ENCODE data around the gene MKKS. TPM values are rescaled to one million over a fixed set of nuclear protein-coding genes. Genes with fewer than 3 reads are reported as not detected.

Gene MKKS
- total and polyA plus RNA-seq, 10 of the 15 experiments (the other 5 are each of a cell fraction or from before 2014, with no cell fraction given) = 4.3 to 17.9 (median 7.7) TPM

DNA sequence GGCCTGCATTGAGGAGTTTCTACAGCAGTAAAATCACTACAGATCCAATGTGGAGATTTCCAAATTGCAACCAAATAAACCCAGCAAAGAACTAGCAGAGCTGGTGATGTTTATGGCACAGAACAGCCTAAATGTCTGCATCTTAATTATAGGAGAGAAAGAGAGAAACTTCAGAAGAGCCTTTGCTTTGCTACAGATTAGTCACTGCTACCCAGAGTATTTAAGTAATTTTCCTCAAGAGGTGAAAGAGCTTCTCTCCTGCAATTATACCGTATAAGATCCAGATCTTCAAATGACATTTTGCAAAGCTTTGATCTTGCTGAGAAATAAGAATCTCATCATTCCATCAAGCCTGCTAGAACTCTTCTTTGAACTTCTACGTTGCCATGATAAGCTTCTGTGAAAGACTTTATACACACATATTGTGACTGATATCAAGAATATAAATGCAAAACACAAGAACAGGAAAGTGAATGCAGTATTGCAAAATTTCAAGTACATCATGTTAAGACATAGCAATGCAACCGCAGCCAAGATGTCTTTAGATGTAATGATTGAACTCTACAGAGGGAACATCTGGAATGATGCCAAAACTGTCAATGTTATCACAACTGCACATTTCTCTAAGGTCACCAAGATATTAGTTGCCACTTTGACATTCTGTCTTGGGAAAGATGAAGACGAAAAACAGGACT is 48.0 kb downstream of the MKKS start:
- POLR2A ChIA-PET = interaction anchor here (0.9 kb wide), 1 partner anchor 10 kb away, joined by 4 read pairs; no protein-coding TSS in a partner anchor
- Histone ChIP-seq H3K4me3 (no peak overlapping the region), H3K27me3 (replicated peaks in 1 of 2; ENCODE audit: control insufficient read depth in 2 of 2, insufficient read depth in 2 of 2, low read length in 1 of 2) (no peaks in the 10 kb centered on the region), H3K27ac (ENCODE audit: control insufficient read depth, insufficient read depth) (no peak overlapping the region), H3K79me2 (ENCODE audit: control insufficient read depth, insufficient read depth, low read length) (no peaks in the 10 kb centered on the region), H3K9me3 (replicated peaks; ENCODE audit: control insufficient read depth, insufficient read depth, low read length) (no peaks in the 10 kb centered on the region), H3K9ac (ENCODE audit: control insufficient read depth, insufficient read depth, low read length) (no peak overlapping the region), H2AFZ (ENCODE audit: control insufficient read depth, low read depth, low read length) (no peak overlapping the region), H3K4me1 (ENCODE audit: control insufficient read depth, insufficient read depth, low read length) (no peaks in the 10 kb centered on the region), H3K36me3 (ENCODE audit: control insufficient read depth in 2 of 2, insufficient read depth in 2 of 2, low read length in 1 of 2) (no peaks in the 10 kb centered on the region), H4K20me1 (ENCODE audit: control insufficient read depth, insufficient read depth) (no peaks in the 10 kb centered on the region), H3K4me2 (ENCODE audit: control insufficient read depth, insufficient read depth) (no peak overlapping the region)
- FAIRE-seq = no peak
- SMC1A ChIA-PET (ENCODE audit: uncharacterized antibody, unreplicated experiment) = interaction anchor here (0.6 to 2.2 kb wide), 12 partner anchors 16 to 167 kb away, joined by 3 to 15 read pairs (median 4); no protein-coding TSS in a partner anchor
- RAD21 ChIA-PET (ENCODE audit: unreplicated experiment) = no interaction called here
- intact Hi-C loops (cut with micrococcal nuclease; ENCODE audit: unreplicated experiment) (no loop called here), in situ Hi-C loops (cut with MboI) (no loop called here)
- no peak for ATAC-seq
- BruUV-seq (replicated peaks) = no TSS peak
- WGBS (ENCODE audit: insufficient coverage, insufficient replicate concordance, low lambda C conversion rate, missing lambda C conversion rate) = 26% methylated on average over 4 of the region's 4 CpGs
- CTCF ChIA-PET = interaction anchor here (0.9 to 9.4 kb wide), 5 partner anchors 50 to 407 kb away, joined by 3 to 187 read pairs (median 4); no protein-coding TSS in a partner anchor
- no peak for DNase-seq (ENCODE audit: low read depth, low spot score)
- no peak for TF ChIP-seq MLLT1 (IDR thresholded peaks at IDR 0.05)
- TF ChIP-seq, protein P1, sequence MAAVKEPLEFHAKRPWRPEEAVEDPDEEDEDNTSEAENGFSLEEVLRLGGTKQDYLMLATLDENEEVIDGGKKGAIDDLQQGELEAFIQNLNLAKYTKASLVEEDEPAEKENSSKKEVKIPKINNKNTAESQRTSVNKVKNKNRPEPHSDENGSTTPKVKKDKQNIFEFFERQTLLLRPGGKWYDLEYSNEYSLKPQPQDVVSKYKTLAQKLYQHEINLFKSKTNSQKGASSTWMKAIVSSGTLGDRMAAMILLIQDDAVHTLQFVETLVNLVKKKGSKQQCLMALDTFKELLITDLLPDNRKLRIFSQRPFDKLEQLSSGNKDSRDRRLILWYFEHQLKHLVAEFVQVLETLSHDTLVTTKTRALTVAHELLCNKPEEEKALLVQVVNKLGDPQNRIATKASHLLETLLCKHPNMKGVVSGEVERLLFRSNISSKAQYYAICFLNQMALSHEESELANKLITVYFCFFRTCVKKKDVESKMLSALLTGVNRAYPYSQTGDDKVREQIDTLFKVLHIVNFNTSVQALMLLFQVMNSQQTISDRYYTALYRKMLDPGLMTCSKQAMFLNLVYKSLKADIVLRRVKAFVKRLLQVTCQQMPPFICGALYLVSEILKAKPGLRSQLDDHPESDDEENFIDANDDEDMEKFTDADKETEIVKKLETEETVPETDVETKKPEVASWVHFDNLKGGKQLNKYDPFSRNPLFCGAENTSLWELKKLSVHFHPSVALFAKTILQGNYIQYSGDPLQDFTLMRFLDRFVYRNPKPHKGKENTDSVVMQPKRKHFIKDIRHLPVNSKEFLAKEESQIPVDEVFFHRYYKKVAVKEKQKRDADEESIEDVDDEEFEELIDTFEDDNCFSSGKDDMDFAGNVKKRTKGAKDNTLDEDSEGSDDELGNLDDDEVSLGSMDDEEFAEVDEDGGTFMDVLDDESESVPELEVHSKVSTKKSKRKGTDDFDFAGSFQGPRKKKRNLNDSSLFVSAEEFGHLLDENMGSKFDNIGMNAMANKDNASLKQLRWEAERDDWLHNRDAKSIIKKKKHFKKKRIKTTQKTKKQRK (IDR thresholded peaks at IDR 0.05; ENCODE audit: low read depth, low read length) = no peak
- TF ChIP-seq, protein P2, sequence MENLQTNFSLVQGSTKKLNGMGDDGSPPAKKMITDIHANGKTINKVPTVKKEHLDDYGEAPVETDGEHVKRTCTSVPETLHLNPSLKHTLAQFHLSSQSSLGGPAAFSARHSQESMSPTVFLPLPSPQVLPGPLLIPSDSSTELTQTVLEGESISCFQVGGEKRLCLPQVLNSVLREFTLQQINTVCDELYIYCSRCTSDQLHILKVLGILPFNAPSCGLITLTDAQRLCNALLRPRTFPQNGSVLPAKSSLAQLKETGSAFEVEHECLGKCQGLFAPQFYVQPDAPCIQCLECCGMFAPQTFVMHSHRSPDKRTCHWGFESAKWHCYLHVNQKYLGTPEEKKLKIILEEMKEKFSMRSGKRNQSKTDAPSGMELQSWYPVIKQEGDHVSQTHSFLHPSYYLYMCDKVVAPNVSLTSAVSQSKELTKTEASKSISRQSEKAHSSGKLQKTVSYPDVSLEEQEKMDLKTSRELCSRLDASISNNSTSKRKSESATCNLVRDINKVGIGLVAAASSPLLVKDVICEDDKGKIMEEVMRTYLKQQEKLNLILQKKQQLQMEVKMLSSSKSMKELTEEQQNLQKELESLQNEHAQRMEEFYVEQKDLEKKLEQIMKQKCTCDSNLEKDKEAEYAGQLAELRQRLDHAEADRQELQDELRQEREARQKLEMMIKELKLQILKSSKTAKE (IDR thresholded peaks at IDR 0.05; ENCODE audit: low read depth, poor library complexity, severe bottlenecking) = no peak
- TF ChIP-seq RFX5 (IDR thresholded peaks at IDR 0.05; ENCODE audit: low read depth, low read length) = no peak
- TF ChIP-seq, protein P3, sequence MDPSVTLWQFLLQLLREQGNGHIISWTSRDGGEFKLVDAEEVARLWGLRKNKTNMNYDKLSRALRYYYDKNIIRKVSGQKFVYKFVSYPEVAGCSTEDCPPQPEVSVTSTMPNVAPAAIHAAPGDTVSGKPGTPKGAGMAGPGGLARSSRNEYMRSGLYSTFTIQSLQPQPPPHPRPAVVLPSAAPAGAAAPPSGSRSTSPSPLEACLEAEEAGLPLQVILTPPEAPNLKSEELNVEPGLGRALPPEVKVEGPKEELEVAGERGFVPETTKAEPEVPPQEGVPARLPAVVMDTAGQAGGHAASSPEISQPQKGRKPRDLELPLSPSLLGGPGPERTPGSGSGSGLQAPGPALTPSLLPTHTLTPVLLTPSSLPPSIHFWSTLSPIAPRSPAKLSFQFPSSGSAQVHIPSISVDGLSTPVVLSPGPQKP (IDR thresholded peaks at IDR 0.05; ENCODE audit: low read depth, low read length) = no peak
- no peak for TF ChIP-seq NFIC (IDR thresholded peaks at IDR 0.05; ENCODE audit: low read depth, low read length)
- TF ChIP-seq MYB (IDR thresholded peaks at IDR 0.05; ENCODE audit: borderline replicate concordance, low read depth, low read length) = no peak
- TF ChIP-seq SIX5 (IDR thresholded peaks at IDR 0.05; ENCODE audit: low read depth, low read length, severe bottlenecking) = no peak
- TF ChIP-seq, protein P4, sequence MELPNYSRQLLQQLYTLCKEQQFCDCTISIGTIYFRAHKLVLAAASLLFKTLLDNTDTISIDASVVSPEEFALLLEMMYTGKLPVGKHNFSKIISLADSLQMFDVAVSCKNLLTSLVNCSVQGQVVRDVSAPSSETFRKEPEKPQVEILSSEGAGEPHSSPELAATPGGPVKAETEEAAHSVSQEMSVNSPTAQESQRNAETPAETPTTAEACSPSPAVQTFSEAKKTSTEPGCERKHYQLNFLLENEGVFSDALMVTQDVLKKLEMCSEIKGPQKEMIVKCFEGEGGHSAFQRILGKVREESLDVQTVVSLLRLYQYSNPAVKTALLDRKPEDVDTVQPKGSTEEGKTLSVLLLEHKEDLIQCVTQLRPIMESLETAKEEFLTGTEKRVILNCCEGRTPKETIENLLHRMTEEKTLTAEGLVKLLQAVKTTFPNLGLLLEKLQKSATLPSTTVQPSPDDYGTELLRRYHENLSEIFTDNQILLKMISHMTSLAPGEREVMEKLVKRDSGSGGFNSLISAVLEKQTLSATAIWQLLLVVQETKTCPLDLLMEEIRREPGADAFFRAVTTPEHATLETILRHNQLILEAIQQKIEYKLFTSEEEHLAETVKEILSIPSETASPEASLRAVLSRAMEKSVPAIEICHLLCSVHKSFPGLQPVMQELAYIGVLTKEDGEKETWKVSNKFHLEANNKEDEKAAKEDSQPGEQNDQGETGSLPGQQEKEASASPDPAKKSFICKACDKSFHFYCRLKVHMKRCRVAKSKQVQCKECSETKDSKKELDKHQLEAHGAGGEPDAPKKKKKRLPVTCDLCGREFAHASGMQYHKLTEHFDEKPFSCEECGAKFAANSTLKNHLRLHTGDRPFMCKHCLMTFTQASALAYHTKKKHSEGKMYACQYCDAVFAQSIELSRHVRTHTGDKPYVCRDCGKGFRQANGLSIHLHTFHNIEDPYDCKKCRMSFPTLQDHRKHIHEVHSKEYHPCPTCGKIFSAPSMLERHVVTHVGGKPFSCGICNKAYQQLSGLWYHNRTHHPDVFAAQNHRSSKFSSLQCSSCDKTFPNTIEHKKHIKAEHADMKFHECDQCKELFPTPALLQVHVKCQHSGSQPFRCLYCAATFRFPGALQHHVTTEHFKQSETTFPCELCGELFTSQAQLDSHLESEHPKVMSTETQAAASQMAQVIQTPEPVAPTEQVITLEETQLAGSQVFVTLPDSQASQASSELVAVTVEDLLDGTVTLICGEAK (IDR thresholded peaks at IDR 0.05; ENCODE audit: borderline replicate concordance) = no peak

Data from GM12878 (cell line).